ENCODE data around the gene FCN2.

DNA sequence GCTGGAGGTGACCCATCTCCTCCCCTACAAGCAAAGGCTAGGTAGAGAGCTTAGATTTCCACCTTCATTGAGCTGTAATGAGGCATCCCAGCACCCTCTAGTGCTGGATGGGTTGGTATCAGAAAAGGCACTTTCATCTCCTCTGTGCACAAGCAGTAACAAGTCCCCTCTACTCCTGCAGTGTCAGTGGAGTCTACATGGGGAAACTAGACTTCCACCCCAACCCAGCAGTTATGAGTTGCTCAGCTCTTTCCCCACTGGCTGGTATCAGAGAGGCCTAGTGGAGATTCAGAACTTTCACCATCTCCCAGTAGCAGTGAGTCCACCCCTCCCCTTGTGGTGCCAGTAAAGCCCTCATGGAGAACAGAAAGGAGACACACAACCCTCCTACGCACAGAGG is 19.2 kb downstream of the FCN2 start:
- TF ChIP-seq, protein P1, sequence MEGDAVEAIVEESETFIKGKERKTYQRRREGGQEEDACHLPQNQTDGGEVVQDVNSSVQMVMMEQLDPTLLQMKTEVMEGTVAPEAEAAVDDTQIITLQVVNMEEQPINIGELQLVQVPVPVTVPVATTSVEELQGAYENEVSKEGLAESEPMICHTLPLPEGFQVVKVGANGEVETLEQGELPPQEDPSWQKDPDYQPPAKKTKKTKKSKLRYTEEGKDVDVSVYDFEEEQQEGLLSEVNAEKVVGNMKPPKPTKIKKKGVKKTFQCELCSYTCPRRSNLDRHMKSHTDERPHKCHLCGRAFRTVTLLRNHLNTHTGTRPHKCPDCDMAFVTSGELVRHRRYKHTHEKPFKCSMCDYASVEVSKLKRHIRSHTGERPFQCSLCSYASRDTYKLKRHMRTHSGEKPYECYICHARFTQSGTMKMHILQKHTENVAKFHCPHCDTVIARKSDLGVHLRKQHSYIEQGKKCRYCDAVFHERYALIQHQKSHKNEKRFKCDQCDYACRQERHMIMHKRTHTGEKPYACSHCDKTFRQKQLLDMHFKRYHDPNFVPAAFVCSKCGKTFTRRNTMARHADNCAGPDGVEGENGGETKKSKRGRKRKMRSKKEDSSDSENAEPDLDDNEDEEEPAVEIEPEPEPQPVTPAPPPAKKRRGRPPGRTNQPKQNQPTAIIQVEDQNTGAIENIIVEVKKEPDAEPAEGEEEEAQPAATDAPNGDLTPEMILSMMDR (conservative IDR thresholded peaks at IDR 0.05; ENCODE audit: low read length), result no peak; the same call in 1 of the 2 replicates
- no peak for TF ChIP-seq EZH2phosphoT487 (IDR thresholded peaks at IDR 0.05; ENCODE audit: borderline replicate concordance, low read depth, low read length)

All from OCI-LY7 (cell line).